GM19351 (cell line): ENCODE results near the gene DDX19B.
"Not testable (repeated sequence)": the region's sequence is repeated elsewhere in the genome, so short reads cannot be mapped to it uniquely, and the experiment has no call there.

Experiments
- ATAC-seq: cut with Tn5 transposase; IDR thresholded peaks from one replicate; pipeline ENCODE4 v1.9.1; 2021; ENCODE audit warnings: mild to moderate bottlenecking, moderate library complexity; ENCODE audit not compliant: unreplicated experiment

Gene DDX19B

DNA sequence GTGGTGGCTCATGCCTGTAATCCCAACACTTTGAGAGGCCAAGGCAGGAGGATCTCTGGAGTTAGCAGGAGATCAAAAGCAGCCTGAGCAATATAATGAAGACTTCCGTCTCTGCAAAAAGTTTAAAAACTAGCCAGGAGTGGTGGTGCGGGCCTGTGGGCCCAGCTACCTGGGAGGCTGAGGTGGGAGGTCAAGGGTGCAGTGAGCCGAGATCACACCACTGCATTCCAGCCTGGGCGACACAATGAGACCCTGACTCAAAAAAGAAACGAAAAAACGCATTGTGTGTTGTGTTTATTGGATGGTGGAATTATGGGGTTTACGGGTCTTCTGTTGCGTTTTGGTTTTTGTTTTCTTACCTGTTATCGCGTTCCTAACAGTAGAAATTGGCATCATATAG lies 46.9 kb downstream of the DDX19B start:
- ATAC-seq: no peak

DNA sequence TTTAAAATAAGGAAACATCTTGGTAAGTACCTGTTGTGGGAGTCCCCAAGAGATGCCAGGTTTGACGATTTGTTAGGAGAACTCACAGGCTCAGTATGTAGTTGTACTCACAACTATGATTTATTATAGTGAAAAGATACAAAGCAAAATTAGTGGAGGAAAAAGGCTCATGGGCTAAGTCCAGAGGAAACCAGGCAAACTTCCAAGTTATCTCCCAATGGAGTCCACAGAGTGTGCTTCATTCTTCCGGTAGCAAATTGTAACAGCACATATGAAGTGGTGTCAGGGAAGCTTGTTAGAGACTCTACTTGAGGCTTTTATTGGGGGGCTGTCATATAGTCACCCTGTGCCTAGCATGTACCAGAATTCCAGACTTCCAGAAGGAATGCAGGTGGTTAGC lies 50.0 kb downstream of the DDX19B start:
- ATAC-seq: no peak

DNA sequence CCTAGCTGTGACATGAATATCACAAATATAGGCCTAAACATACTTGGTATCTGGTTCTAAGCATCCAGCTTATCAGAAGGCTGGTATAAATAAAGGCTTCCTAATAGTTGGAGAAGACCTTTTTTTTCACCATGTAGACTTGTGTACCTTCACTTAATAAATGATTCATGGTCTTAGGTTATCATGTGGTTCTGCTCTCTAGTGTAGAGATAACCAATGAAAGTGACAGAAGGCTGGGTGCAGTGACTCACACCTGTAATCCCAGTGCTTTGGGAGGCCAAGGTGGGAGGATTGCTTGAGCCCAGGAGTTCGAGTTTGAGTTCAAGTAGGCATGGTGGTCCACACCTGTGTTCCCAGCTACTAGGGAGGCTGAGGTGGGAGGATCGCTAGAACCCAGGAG lies 50.8 kb downstream of the DDX19B start:
- ATAC-seq: no peak

DNA sequence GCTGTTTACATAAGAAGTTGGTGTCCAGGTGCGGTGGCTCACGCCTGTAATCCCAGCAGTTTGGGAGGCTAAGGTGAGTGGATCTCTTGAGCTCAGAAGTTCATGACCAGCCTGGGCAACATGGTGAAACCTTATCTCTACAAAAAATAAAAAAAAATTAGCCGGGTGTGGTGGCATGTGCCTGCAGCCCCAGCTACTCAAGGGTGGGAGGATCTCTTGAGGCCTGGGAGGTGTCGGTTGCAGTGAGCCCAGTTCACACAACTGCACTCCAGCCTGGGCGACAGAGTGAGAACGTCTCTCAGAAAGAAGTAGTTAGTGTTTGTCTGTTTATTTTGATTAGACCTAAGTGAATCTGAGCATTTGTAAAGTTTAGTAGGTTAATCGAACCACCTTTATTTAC lies 60.6 kb downstream of the DDX19B start:
- no peak for ATAC-seq

DNA sequence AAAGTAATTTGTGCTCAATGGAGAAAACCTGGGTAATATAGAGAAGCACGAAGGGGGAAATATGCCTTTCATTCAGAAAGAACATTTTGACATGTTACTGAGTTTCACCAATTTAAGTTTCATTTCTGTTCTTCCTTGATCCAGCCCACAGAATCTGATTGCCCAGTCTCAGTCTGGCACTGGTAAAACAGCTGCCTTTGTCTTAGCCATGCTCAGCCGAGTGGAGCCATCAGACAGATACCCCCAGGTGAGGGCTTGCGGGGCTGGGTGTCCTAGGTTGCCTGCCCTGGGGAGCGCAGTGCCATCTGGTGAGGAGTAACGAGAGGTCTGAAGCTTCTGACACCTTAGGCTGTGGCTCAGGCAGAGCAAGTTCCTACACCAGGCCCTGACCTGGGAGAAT lies 65.4 kb downstream of the DDX19B start:
- ATAC-seq: no peak

DNA sequence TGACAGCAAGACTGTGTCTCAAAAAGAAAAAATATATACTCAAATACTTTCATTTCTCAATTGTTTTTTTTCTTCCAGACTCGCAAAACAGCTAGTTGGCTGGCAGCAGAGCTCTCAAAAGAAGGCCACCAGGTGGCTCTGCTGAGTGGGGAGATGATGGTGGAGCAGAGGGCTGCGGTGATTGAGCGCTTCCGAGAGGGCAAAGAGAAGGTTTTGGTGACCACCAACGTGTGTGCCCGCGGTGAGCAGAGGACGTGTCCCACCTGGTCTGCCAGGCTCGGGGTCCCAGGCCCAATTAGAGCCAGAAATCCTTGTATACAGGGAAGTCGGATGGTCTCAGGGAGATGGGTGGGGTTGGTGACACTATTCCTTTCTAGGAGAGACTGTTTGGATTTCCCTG lies 71.2 kb downstream of the DDX19B start:
- ATAC-seq: not testable (repeated sequence)

DNA sequence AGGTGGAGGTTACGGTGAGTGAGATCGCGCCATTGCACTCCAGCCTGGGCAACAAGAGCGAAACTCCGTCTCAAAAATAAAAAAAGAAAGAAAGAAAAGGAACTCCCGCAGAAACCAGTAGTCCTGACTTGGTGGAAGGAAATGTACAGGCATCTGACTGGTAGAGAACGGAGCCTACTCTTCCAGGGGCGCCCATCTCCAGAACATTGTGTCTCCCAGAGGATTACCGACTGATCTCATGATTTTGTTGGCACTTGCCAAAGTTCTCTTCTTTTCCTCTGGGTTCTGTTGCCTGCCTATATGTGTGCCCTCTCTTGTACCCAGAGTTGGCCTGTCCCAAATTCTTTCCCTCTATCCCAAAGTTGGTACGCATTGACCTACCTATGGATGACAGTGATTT lies 71.9 kb downstream of the DDX19B start:
- ATAC-seq: no peak

DNA sequence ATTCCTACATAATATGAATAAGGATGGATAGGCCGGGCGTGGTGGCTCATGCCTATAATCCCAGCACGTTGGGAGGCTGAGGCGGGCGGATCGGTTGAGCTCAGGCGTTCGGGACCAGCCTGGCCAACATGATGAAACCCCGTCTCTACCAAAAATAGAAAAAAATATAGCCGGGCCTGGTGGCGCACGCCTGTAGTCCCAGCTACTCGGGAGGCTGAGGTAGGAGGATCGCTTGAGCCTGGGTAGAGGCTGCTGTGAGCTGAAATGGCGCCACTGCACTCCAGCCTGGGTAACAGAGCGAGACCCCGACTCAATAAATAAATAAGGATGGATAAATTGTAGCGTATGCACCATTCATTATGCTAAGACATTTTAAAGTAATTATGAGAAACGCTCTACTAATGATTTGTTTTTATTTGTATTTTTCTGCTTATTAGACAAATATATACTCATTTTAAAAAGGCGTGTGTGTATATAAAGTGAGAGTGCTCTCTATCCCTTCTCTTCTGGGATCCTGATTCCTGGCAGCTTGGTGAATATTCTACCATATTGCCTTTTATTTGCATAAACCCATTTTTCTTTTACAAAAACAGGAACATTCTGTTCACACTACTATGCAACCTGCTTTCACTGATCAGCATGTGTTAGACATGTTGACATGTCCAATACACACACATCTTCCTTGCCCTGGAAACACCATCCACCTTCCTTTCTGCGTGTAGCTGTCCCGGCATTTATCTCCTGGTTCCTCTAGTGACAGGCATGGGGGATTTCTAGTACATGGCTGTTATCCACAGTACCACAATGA lies 74.1 kb downstream of the DDX19B start:
- ATAC-seq: no peak

DNA sequence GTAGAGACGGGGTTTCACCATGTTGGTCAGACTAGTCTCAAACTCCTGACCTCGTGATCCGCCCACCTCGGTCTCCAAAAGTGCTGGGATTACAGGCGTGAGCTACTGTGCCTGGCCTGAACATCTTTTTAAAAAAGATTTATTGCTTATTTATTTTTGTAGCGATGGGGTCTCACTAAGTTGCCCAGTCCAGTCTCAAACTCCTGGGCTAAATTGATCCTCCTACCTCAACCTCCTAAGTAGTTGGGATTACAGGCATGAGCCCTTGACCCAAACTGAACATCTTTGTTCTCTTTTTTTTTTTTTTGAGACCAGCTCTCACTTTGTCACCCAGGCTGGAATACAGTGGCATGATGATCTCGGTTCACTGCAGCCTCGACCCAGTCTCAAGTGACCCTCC lies 75.2 kb downstream of the DDX19B start:
- no peak for ATAC-seq

DNA sequence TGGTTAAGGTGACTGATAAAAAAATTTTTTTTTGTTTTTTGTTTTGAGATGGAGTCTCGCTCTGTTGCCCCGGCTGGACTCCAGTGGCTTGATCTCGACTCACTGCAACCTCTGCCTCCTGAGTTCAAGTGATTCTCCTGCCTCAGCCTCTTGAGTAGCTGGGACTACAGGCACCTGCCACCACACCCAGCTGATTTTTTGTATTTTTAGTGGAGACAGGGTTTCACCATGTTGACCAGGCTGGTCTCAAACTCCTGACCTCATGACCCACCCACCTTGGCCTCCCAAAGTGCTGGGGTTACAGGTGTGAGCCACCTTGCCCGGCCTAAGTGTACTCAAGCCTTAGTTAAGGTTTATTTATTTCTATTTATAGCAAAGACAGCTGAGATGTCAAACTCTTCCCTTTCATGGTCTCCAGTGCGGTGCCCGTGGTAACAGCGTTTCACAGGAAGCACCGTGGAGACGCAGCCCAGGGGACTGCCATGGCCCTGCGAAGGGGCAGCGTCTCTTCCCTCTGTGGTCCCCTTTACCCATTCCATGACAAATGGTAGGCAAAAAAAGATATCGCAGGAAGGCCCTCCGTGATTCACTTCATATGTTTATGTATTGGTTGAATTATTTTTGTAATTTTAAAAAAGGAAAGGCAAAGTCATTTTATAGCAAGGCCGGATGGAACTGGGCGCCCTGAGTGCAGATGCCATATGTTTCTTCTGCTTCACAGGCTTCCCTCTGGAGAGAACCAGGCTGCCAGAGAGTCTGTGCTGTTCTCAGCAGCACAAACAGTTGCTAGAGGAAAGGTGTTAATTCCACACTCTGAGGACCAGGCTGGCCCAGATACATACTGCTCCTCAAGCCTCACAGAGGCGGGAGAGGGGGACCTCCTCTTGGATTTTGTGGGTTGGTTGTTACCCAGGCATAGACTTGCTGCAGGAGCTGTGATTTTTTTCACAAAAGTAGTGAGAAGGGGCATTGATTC lies 76.9 kb downstream of the DDX19B start:
- ATAC-seq: no peak

DNA sequence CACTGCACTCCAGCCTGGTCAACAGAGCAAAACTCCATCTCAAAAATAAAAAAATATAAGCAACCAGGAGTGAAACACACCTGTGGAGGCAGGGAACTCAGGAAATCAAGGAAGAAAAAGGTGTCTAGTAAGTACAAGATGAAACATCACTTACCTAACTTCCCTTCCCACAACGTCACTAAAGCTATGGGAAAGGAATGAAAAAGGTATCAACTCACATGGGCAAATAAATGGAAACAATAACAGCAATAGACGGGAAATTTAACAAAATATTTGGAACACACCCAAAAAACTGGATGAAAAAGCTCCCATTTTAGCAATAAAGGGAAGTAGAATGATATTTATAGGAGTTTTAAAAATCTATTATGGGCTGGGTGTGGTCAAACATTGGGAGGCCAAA lies 78.8 kb downstream of the DDX19B start:
- ATAC-seq: no peak

DNA sequence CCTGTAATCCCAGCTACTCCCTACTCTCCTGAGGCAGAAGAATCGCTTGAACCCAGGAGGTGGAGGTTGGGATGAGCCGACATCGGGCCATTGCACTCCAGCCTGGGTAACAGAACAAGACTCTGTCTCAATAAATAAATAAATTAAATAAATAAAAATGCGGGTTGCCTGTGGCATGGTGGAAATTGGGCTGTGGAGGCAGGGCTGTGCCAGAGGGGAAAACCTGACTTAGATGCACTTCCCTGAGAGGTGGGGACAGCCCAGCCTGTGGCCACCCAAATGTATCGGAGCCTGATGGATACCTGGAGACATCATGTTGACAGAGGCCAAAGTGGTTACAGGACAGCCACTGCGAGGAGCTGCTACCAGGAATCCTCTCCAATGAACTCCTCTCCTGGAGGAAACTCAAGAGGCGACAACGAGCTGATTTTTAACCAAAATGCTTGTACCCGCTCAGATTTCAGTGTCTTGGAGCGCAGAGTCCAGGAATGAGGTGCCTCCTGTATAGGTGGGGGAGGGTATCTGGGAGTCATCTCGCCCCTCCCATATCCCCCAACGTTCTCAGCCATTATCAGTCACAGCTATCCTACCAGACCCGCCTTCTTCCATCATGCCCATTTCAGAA lies 80.0 kb downstream of the DDX19B start:
- ATAC-seq: no peak

DNA sequence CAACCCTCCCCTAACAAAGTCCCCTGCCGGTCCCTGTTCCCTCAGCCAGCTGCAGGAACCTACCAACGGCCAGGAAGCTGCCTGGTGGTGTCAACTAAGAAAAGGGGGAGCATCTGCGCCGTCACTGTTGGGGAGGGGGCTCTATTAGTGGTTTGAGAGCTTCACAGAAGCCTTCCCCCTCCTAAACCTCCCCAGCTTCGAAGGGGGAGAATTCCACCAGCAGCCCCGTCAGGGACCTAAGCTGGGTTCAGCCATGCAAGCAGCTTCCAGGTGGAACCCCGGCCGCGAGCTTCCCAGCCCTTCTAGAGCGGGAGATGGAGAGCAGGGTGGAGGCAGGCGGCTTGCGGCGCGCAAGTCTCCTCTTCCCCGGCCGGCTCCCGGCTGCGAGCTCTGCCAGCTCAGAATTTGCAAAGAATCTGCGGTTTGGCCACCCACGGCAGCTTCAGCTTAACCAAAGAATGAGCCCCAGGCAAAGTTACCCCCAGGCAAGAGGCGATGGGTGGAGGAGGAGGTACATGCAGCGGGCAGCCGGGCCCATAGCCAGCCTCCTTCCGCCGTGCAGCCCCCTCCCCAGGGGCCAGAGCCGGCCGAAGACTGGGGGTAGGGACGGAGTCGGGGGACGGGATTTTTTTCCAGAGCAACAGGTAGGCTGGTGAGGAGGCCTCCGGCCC lies 81.4 kb downstream of the DDX19B start:
- ATAC-seq: peak; percentile 8

DNA sequence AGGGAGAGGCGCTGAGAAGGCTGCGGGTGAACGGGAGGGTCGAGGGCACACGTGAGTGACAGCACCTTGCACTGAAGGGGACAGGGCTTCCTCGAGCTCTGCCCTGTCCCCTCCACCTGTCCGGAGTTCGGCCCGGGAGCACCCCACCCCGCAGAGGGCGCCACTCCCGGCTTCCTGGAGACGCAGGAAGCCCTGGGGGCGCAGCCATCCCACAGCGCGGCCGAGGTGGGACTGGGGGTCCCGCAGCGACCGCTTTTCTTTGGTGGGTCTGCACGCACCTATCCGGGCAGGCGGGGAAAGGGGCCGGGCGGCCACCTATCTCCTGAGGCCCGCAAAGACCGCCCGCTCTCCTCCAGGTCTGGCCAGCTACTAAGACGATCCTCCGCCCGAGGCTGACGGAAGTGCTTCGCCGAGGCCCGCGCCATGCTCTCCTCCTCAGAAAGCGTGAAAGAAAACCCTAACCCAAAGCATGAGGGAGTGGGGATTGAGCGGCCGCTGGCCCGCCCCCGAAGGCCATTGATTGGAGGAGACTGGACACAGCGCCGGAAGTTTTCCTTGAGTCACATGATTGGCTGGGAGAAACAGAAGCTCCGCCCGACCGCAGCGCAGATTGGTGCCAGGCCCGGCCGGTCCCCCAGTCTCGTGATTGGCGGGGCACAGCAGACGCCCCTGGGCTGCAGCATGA lies 82.1 kb downstream of the DDX19B start:
- peak; percentile 92 for ATAC-seq

DNA sequence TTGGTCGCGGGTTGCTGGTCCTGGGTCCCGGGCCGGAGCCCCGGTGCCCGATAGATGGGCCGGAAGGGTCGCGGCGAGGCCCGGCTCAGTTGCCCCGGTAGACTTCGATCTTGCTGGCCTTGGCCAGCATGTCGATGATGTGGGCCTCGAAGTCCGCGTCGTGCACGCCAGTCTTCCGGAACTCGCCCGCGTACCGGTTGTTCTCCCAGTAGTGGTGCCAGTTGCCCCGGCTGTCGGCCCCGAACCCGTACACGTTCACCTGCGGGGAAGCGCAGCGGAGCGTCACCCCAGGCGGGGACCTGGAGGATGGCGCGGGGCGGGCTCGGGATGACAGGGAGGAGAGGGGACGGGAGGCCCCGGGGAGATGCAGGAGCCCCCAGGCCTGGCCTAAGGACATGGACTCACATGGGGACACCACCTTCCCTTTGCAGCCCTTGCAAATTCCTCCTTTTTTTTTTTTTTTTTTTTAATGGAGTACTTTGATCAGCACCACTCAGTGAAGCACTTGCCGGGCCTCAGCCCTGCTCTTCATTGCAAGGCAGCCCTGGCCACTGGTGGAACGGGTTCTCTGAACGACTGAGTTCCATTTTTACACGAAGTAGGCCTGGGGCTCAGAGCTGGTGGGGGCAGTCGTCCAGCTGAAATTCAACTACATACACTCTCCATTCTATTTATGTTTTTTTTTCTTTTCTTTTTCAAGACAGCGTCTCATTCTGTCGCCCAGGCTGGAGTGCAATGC lies 82.8 kb downstream of the DDX19B start:
- peak; percentile 11 for ATAC-seq

DNA sequence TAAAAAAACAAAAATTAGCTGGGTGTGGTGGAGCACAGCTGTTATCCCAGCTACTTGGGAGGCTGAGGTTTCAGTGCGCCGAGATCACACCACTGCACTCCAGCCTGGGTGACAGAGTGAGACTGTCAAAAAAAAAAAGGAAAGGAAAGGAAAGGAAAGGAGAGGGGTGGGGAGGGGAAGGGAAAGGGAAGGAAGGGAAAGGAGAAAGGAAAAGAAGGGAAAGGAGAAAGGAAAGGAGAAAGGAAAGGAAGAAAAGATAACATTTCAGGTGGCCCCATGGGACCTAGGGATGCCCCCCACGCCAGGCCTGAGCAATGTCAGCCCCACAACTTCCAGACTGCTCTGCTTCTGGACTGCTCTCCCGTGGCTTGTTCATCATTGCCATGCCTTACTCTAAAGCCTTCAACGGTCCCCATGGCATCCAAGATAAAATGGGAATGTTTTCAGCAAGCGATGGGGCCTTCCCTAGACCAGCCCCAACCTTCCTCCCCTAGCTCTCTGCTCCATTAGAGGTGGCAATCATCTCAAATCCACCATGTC lies 84.5 kb downstream of the DDX19B start:
- no peak for ATAC-seq
